Astrocyte (in vitro differentiated cells and primary cell): ENCODE measurements around the gene NCEH1. TPM values are rescaled to one million over a fixed set of nuclear protein-coding genes. Genes with fewer than 3 reads are reported as not detected.

Experiments
- DNase-seq: peaks from one replicate; pipeline ENCODE4 v3.0.0-alpha.2; 2010; ENCODE audit warnings: low read depth
- FAIRE-seq: peaks from 2 replicates; lab custom pipeline; 2011; peaks lifted over from hg19 to GRCh38; lab: Jason Lieb, UNC
- H2AFZ ChIP-seq: 2 replicates; pipeline ENCODE4 v1.6.0; 2012; ENCODE audit warnings: low read depth, low read length, inconsistent platforms
- H3K27ac ChIP-seq: 2 replicates; pipeline ENCODE4 v1.5.1; 2011; ENCODE audit warnings: low read depth, low read length, inconsistent platforms
- H3K27me3 ChIP-seq: 2 replicates; pipeline ENCODE4 v1.6.0; 2011; ENCODE audit warnings: low read length, inconsistent platforms; ENCODE audit not compliant: insufficient read depth
- H3K36me3 ChIP-seq: 2 replicates; pipeline ENCODE4 v1.5.1; 2011; ENCODE audit warnings: low read length, inconsistent platforms; ENCODE audit not compliant: insufficient read depth
- H3K4me1 ChIP-seq: 2 replicates; pipeline ENCODE4 v1.5.1; 2011; ENCODE audit warnings: low read length, inconsistent platforms; ENCODE audit not compliant: insufficient read depth
- H3K4me2 ChIP-seq: 2 replicates; pipeline ENCODE4 v1.6.0; 2012; ENCODE audit warnings: low read length, inconsistent platforms
- H3K4me3 ChIP-seq: 2 replicates; pipeline ENCODE4 v1.5.1; 2011; ENCODE audit warnings: low read depth, mild to moderate bottlenecking, low read length, inconsistent platforms; ENCODE audit not compliant: insufficient read depth
- H3K79me2 ChIP-seq: 2 replicates; pipeline ENCODE4 v1.6.0; 2012; ENCODE audit warnings: mild to moderate bottlenecking, low read length, inconsistent platforms; ENCODE audit not compliant: insufficient read depth
- H3K9ac ChIP-seq: 2 replicates; pipeline ENCODE4 v1.6.0; 2012; ENCODE audit warnings: mild to moderate bottlenecking, low read length, inconsistent platforms
- H3K9me3 ChIP-seq: 2 replicates; pipeline ENCODE4 v1.5.1; 2012; ENCODE audit warnings: low read depth, mild to moderate bottlenecking, low read length, inconsistent platforms; ENCODE audit not compliant: insufficient read depth
- H4K20me1 ChIP-seq: 2 replicates; pipeline ENCODE4 v1.6.0; 2012; ENCODE audit warnings: low read length, inconsistent platforms; ENCODE audit not compliant: insufficient read depth
- H3K27ac Mint-ChIP-seq: one replicate; pipeline ENCODE4 v1.8.0; 2021; ENCODE audit warnings: mild to moderate bottlenecking, mixed read lengths; ENCODE audit not compliant: unreplicated experiment
- H3K27me3 Mint-ChIP-seq: one replicate; pipeline ENCODE4 v1.8.0; 2021; ENCODE audit warnings: low read depth, mixed read lengths; ENCODE audit not compliant: unreplicated experiment
- H3K36me3 Mint-ChIP-seq: one replicate; pipeline ENCODE4 v1.8.0; 2021; ENCODE audit warnings: low read depth, mixed read lengths; ENCODE audit not compliant: unreplicated experiment
- H3K4me1 Mint-ChIP-seq: one replicate; pipeline ENCODE4 v1.8.0; 2021; ENCODE audit warnings: low read depth, mixed read lengths; ENCODE audit not compliant: unreplicated experiment
- H3K4me3 Mint-ChIP-seq: one replicate; pipeline ENCODE4 v1.8.0; 2021; ENCODE audit warnings: mild to moderate bottlenecking, moderate library complexity, mixed read lengths; ENCODE audit not compliant: unreplicated experiment
- H3K9me3 Mint-ChIP-seq: one replicate; pipeline ENCODE4 v1.8.0; 2021; ENCODE audit warnings: mild to moderate bottlenecking, mixed read lengths; ENCODE audit not compliant: unreplicated experiment
- CTCF ChIP-seq: IDR thresholded peaks from 2 replicates; pipeline ENCODE4 v1.5.1; 2011; ENCODE audit warnings: low read depth, mild to moderate bottlenecking, inconsistent platforms, low read length, moderate library complexity; ENCODE audit not compliant: insufficient read depth
- EZH2 ChIP-seq: IDR thresholded peaks from 2 replicates; pipeline ENCODE4 v1.6.1; 2012; ENCODE audit warnings: mild to moderate bottlenecking, low read length, inconsistent platforms; ENCODE audit not compliant: insufficient read depth
- total RNA-seq: library from RNA; stranded (reverse); gene quantifications from 2 replicates; pipeline ENCODE4 v1.2.1, GENCODE V29; 2021

NCEH1 gene
- total RNA-seq, 1 donor from 2014 or later: 14.1 TPM

DNA sequence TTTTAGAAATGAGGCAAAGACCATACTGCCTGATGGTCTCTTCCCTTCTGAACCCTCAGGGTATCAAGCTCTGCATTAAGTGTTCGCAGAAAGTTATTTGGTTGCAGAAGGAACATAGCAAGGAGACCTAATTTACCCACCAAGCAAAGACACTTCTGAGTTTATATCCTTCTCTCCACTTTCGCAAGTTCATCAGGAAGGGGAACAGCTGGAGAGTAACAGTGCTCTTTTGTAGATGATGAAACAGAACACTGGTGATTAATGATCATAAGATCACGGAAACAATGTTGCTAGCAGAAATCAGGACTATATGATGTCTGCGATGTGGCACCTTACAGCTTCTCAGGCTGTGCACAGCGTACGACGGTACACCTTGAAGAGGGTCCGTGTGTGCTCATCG, 62.1 kb downstream of the NCEH1 start:
- Mint-ChIP-seq H3K27me3 (no peaks in the 10 kb centered on the region), H3K9me3 (no peaks in the 10 kb centered on the region), H3K27ac (no peak overlapping the region), H3K36me3 (peaks cover 3% of the 10 kb centered on the region), H3K4me3 (no peak overlapping the region), H3K4me1 (peaks cover 7% of the 10 kb centered on the region)
- no peaks in the 10 kb centered on the region for H3K9me3 ChIP-seq
- TF ChIP-seq CTCF (no peak), EZH2 (no peak)
- no peak for FAIRE-seq
- no peaks in the 10 kb centered on the region for H3K36me3 ChIP-seq
- H3K4me1 ChIP-seq: peaks cover 15% of the 10 kb centered on the region
- no peak overlapping the region for H2AFZ ChIP-seq
- H3K4me2 ChIP-seq: no peak overlapping the region
- peaks cover 3% of the 10 kb centered on the region for H4K20me1 ChIP-seq
- H3K4me3 ChIP-seq: no peak overlapping the region
- DNase-seq: no peak
- H3K27me3 ChIP-seq: no peaks in the 10 kb centered on the region
- no peak overlapping the region for H3K9ac ChIP-seq
- no peak overlapping the region for H3K27ac ChIP-seq
- peaks cover 28% of the 10 kb centered on the region for H3K79me2 ChIP-seq

GRCh38 chr3:172647823-172648222, 63.0 kb downstream of the NCEH1 start:
- no peak overlapping the region for H2AFZ ChIP-seq
- Mint-ChIP-seq H3K27me3 (no peaks in the 10 kb centered on the region), H3K4me3 (no peak overlapping the region), H3K27ac (no peak overlapping the region), H3K9me3 (no peaks in the 10 kb centered on the region), H3K4me1 (peaks cover 7% of the 10 kb centered on the region), H3K36me3 (peaks cover 3% of the 10 kb centered on the region)
- H3K4me1 ChIP-seq: peaks cover 15% of the 10 kb centered on the region
- no peak overlapping the region for H3K4me2 ChIP-seq
- H3K27me3 ChIP-seq: no peaks in the 10 kb centered on the region
- H3K4me3 ChIP-seq: no peak overlapping the region
- DNase-seq: no peak
- FAIRE-seq: no peak
- no peak overlapping the region for H3K27ac ChIP-seq
- peaks cover 21% of the 10 kb centered on the region for H3K79me2 ChIP-seq
- no peaks in the 10 kb centered on the region for H3K36me3 ChIP-seq
- H4K20me1 ChIP-seq: peaks cover 3% of the 10 kb centered on the region
- no peaks in the 10 kb centered on the region for H3K9me3 ChIP-seq
- TF ChIP-seq CTCF (no peak), EZH2 (no peak)
- no peak overlapping the region for H3K9ac ChIP-seq

DNA sequence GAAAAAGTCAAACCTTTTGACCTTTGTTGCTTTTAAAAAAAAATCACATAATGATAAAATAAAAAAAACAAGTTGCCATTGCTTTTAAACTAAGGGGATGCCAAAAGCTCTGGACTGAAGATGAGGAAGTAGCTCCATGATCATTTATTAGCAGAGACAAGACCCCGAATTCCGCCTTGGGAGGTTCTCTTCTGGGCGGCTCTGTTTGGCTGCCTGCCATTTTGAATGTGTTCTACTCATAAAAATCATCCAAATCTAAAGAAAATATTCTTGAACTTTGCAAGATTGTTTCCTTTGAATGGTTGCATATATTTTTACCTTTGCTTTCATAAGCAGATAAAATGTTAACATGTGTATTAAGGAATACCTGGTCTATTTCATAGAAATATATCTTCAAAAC, 63.8 kb downstream of the NCEH1 start:
- Mint-ChIP-seq H3K27ac (no peak overlapping the region), H3K36me3 (peaks cover 3% of the 10 kb centered on the region), H3K9me3 (peaks cover 1% of the 10 kb centered on the region), H3K4me1 (peaks cover 5% of the 10 kb centered on the region), H3K4me3 (no peak overlapping the region), H3K27me3 (no peaks in the 10 kb centered on the region)
- no peak for TF ChIP-seq CTCF
- no peak for TF ChIP-seq EZH2
- H4K20me1 ChIP-seq: peaks cover 3% of the 10 kb centered on the region
- no peak for DNase-seq
- peaks cover 12% of the 10 kb centered on the region for H3K4me1 ChIP-seq
- no peak overlapping the region for H3K27ac ChIP-seq
- H3K4me3 ChIP-seq: no peak overlapping the region
- H2AFZ ChIP-seq: no peak overlapping the region
- H3K9ac ChIP-seq: no peak overlapping the region
- peaks cover 18% of the 10 kb centered on the region for H3K79me2 ChIP-seq
- FAIRE-seq: no peak
- no peaks in the 10 kb centered on the region for H3K36me3 ChIP-seq
- H3K4me2 ChIP-seq: no peak overlapping the region
- no peaks in the 10 kb centered on the region for H3K9me3 ChIP-seq
- H3K27me3 ChIP-seq: no peaks in the 10 kb centered on the region
